Measurements from ENCODE around the gene KCTD8.

The KCTD8 gene

DNA sequence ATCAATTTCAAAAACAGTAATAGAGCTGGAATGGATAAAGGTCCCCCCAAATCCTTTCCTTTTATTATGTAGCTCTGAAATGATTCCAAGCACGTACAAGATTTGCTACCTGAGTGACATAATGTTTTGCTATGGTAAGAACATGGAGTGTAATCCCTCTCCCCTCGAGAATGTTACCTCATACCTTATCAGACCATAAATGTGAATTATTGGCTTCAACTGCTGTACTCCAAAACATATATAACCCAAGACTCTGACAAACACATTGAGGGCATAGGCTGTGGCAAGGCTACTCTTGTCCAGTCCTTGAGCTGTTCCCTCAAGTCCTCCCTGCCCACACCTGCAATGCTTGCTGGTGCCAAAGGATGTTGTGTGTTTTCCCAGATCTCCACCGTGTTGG lies 286.9 kb downstream of the KCTD8 start:
- DNase-seq: no peak

DNA sequence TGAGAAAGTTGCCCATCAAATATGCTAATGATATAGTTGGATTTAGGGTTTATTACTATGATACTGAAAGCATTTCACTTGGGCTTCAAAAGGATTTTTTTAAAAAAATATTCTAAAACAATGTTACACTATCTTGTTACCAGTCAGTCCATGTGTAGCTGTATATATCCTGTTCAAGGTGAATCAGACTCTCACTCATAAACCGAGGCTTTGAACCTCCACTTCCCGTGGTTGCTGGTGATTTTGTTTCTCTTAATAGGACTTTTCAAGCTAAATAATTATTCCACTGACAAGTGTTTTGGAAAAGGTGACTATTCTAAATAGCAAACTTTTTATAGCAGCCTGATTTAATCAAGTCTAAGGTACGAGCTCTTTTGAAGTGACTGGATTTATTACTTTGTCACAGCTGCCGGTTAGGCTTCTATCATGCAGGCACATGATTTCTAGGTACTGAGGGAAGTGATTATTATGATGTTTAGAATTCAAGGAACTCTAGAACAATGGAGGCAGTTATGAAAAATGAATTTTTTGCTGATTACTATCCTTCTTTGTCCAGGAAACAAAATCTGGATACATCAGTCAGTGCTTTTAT lies 287.7 kb downstream of the KCTD8 start:
- no peak for DNase-seq

DNA sequence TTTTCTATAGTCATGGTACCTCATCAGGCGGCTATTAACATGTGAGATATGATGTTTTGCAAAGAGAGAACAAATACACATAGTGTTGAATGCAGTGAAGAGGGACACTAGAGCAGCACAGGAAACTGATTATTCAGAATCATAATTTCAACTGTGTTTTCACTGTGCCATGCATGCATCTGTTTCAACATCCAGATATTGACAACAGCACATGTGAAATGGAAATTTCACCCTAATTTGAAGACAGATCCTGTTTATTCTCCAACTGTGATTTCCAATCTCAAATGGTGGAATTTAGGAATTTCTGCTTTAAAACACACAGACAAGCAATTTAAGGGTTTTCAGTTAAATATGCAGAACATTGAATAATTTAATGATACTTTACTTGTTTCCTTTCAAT lies 288.6 kb downstream of the KCTD8 start:
- no peak for DNase-seq

DNA sequence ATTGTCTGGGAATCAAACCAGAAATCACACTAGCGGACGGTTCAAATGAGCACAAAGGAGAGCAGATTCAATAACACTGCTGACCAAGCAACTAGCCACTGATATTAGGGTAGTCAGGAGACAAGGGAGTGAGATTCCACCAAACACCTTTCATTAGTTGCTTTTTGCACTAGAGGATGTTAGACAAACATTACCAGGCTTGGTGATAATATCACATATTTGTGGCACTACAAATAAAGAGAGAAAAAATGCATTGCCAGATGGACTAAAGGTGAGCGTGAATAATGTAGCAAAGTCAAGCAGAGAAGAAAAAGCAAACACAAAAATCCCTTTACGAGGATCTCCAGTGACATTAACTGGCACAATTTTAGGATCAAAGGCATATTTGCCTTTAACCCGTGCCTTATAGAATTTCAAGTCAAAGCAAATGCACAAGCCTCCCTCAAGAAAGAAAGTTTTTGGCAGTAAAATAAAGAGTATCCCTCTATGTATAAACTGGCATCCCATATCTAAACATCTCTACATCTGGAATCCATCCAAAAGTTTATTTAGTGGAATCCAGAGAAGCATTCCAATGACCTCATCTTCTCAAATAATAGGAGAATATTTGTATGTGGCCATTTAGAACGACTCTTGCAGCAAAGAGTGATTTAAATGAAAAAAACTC lies 290.9 kb downstream of the KCTD8 start:
- DNase-seq: no peak

DNA sequence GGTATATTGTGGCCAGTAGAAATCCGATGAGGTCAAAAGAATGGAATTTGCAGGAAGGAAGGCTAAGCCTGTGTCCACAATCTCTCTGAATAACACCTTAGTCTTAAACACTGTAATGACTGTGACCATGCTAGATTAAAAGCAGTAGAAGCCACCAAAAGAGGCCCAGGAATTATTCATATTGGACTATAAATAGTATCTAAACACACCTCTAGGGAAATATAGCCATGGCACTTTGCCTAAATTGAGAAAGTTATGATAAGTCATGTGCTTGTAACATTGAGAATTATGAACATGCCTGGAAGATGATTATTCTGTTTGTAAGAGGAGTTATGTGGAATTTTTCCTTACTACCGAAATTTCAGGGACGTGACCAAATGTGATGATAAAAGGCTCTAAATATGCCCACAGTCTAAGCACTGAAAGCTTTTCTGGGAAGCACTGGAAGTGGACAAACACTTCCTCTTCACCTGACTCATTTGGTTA lies 298.5 kb downstream of the KCTD8 start:
- DNase-seq: no peak

DNA sequence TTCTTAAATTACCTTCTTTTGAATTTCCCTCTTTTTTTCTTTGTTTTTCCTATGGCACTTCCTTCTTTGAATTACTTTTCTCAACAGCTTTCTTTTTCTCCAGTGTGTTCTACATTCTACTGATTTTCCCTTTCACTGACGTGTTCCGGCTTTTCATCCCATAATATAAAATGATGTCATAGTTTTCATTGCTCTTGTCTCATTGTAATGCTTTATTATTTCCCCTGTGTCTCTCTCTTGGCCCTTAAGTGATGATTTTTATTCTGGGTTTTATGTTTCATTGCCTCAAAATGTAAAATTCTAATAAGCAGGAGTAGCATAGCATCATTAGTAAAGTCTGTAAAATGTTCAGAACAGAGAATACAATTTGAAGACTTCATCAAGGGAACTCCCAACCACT lies 299.3 kb downstream of the KCTD8 start:
- DNase-seq: no peak

DNA sequence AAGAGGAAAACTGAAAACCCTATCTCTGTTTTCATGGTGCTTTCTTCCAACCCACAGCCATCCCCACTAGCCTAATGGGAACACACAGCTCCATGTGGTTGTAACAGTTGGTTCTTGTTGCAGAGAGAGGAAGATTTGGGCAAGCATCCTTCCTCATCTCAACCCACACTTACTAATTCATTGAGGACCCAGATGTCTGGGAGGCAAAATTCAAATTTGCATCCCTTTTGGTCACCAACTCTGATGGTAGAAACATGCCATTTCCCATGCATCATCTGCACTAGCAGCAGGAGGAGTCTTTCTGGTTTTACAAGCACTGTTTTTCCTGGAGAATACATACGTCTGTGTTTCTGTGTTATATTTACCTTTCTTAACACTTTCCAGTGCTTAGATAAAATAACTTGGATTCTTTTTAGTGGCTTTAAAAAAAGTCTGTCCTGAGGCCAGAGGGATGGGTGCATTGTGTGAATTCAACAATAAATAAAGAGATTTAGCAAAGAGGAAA lies 301.0 kb downstream of the KCTD8 start:
- no peak for DNase-seq

DNA sequence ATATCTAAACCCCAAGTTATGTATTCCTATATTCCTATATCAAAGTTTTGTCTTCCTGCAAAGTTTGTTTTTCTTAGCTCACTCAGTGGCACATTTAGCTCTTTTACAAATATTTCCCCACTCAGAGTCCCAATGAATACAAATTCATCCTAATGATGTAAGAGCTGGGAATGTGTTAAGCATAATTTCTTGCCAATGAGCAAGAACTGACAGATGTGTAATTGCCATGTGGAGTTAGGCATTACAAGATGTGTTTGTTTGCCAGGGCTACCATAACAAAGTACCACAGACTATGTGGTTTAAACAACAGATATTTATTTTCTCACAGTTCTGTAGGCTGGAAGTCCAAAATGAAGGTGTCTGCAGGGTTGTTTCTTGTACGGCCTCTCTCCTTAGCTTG lies 302.1 kb downstream of the KCTD8 start:
- DNase-seq: no peak

DNA sequence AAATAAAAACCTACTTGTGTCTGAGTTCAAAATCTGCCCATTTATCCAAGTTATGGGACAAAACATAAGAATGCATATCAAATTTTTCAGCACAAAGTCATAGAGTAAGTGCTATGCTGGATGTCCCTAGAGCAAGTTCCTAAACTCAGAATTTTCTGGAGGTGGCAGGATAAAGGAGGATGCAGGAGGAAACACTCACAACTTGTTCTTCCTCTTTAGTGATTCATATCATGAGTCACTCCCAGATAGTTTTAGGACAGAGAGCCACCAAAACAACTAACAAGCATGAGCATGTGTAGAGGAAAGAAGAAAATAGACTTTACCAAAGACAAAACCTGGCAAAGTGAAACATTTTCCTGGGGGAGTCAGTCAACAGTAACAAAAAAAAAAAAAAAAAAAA lies 302.7 kb downstream of the KCTD8 start:
- DNase-seq: no peak

DNA sequence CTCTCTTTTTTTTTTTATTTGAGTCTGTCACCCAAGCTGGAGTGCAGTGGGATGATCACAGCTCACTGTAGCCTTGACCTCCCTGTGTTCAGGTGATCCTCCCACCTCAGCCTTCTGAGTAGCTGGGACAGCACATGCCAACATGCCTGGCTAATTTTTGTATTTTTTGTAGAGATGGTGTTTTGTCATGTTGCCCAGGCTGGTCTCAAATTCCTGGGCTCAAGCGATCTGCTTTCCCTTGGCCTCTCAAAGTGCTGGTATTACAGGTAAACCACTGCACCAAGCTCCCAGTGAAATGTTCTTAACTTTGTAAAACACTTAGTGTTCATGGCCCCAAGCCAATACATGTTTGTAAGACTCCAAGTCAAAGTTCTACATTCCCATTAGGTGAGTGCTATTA lies 316.1 kb downstream of the KCTD8 start:
- DNase-seq: no peak

Measured in suppressor macrophage (primary cell).